HG02759 (cell line): ENCODE measurements around the gene SEMA5A.

Experiments used
- ATAC-seq: cut with Tn5 transposase; IDR thresholded peaks from one replicate; pipeline ENCODE4 v1.9.1; 2021; ENCODE audit warnings: mild to moderate bottlenecking, moderate library complexity; ENCODE audit not compliant: unreplicated experiment

The SEMA5A gene

GRCh38 chr5:9194509-9194908 lies 351.4 kb downstream of the SEMA5A start:
- ATAC-seq = no peak

DNA sequence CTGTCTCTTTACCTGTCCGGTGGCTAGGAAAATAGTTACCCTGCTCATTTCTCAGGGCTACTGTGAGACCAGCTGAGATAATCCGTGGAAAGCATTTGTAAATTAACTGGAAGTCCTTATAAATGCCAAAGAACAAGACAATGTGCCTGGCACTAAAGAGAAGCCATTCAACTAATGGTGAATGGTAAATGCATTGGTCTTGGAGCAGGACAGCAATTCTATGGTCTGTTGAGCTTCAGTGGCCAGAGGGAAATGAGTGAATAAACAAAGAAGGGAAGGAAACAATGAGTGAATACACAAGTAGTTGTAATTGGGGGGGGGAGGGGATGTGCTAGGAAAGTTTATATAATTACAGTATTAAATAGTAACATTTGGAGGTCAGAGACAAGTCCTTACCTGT lies 353.6 kb downstream of the SEMA5A start:
- no peak for ATAC-seq

GRCh38 chr5:9189681-9190080 lies 356.2 kb downstream of the SEMA5A start:
- ATAC-seq = no peak

DNA sequence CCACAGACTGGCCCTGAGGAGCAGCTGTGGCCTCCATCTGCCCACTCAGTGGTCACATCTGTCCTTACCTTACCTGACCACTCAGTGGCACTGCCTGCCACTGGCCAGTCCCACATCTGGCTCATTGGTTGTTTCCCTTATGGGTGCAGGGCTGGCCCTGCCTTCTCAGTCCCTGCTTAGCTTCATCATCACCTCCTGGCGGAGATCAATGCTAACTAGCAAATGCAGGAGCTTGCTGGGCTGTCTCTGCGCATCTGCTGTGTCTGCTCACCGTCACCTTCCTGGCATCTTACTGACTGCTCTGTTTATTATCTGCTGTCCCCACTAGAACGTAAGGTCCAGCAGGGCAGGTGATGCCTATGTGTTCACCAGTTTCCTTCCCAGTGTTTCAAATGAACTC lies 356.9 kb downstream of the SEMA5A start:
- ATAC-seq = no peak

DNA sequence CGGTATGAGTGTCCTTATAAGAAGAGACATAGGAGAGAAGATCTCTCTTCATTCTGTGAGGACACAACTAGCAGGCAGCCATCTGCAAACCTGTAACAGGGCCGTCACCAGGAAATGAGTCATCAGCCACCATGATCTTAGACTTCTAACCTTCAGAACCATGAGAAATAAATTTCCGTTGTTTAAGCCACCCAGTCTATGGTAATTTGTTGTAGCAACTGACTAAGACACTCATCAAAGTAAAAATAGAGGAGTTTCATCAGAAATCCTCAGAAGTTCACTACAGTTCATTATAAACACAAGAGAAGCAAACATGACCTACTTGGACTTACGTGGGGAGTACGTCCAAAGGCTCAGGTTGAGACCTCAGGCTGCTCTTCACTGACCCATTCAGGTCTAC lies 357.7 kb downstream of the SEMA5A start:
- no peak for ATAC-seq

DNA sequence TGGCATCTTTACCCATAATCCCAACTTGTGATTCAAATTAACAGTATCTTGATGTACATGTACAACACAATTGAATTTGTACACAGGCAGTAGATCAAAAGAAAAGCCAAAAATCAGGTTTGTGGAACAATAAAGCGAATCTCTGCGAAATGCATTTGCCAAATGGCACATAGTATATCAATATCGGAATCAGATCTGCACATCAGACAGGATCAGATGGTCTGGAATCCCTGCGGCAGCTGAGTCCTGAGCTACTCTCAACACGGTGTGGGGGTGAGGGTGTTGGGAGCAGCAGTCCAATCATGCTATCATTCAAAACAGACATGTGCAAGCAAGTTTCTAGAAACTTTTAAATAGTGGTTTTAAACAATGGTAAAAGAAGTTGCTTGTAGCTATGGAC lies 358.3 kb downstream of the SEMA5A start:
- ATAC-seq = no peak

DNA sequence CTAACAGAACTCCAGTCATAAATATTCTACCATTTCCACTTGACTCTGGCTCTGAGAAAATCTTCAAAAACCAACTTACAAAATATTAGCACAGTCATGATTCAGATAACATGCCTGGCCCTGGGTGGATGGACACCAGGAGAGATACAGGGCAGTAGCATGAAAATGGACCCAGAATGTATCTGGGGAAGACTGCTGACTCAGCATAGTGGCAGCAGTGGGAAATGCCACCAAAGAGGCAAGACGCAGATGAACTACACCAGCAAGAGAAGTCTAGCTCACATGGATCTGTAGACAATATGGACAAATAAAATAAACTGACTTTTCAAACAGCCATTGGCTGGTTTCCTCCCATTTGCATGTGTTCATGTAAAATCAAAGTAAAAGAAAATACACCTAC lies 359.8 kb downstream of the SEMA5A start:
- ATAC-seq = no peak

DNA sequence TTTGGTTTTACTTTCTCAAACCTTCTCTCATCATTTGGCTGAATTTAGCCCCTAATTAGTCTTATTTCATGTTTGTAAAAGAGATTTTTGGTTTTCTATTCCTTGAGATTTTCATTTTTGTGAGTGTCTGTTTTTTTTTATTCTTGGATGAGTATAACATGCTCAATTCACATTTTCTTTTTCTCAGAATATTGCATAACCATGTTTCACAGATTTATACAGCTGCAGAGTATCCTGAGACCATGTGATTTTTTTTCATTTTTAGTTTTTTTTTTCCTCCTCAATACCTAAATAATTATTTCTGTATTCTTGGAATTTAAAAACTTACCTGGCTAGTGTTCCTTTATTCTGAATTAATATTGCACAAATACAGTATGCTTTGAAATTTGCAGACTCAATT lies 361.9 kb downstream of the SEMA5A start:
- ATAC-seq = no peak

GRCh38 chr5:9182899-9183695 lies 362.8 kb downstream of the SEMA5A start:
- ATAC-seq = no peak

GRCh38 chr5:9176641-9177040 lies 369.2 kb downstream of the SEMA5A start:
- no peak for ATAC-seq

DNA sequence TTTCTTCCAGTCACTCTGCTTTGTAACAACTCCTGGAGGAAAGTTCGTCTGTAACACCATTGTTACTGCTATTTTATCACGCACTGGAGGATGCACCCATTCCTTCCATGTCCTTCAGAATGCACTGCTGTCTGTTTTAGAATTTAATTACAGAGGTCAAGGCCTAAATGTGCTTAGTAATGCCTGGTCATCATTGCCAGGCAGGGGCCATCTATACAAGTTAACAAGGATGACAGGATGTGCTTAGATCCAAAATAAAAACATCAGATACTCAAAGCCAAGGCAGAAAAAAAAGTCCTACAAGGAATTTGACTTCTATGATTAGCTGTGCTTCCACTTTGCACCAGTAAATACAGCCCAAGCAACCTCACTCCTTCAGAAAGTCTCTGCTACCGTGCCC lies 371.4 kb downstream of the SEMA5A start:
- no peak for ATAC-seq

GRCh38 chr5:9173281-9174048 lies 372.4 kb downstream of the SEMA5A start:
- ATAC-seq = no peak

DNA sequence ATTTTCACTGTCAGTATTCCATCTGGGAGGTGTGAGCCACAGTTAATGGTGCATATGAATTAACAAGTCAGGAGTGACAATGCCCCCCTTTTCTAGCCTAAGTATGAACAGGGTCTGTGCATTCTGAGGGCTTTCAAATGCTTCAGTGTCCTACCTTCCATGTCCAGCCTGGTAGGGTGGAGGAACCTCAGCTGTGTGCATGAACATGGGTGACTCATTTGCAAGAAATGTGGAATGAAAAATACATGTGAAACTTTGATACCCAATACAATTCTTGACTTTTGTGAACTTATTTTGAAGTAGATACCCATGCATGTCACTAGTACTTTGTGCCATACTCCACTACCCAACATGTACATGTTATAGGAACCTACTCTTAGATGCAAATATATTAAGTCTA lies 375.8 kb downstream of the SEMA5A start:
- ATAC-seq = no peak

DNA sequence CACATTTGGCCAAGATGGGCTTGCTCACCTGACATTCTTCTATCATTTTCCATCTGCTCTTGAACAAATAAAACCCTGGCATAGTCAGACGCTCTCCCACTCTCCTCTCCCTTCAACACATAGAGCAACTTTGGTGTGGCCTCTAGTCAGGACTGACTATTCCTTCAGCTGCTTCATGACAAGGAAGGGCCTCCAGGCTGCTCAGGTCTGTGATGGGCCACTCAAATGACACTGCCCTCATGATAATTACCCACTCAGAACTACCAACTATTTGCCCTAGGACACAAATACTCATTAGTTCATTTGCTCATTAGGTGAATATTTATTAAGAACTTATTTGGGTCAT lies 376.3 kb downstream of the SEMA5A start:
- no peak for ATAC-seq

DNA sequence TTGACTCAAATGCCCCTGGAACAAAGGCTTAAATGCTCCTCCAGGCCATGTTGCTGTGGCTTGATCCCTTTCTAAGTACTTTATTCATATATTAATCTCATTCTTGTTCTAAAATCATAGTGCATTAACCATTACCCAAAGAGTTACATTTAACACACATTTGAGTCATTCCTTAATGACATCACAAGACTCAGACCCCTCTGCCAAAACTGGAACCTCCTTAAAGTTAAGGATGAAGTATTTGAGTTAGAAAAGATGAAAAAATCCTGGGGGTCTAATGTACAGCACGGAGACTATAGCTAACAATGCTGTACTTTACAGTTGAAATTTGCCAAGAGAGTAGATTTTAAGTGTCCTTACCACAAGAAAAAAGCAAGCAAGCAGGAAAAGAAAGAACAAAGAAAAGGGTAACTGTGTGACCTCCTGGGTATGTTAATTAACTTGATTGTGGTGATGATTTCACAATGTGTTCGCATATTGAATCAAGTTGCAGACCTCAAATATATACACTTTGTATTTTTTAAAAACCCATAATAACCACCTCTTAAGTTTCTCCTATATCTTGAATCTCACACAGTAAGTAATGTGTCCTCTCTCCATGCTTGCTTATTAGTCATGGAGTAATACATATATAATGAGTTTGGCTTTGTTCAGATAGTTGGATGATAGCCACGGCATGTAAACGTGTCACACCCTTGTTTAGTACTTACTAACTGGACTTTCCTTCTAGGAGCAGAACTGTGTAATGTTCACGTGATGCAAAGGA lies 376.9 kb downstream of the SEMA5A start:
- ATAC-seq = no peak

DNA sequence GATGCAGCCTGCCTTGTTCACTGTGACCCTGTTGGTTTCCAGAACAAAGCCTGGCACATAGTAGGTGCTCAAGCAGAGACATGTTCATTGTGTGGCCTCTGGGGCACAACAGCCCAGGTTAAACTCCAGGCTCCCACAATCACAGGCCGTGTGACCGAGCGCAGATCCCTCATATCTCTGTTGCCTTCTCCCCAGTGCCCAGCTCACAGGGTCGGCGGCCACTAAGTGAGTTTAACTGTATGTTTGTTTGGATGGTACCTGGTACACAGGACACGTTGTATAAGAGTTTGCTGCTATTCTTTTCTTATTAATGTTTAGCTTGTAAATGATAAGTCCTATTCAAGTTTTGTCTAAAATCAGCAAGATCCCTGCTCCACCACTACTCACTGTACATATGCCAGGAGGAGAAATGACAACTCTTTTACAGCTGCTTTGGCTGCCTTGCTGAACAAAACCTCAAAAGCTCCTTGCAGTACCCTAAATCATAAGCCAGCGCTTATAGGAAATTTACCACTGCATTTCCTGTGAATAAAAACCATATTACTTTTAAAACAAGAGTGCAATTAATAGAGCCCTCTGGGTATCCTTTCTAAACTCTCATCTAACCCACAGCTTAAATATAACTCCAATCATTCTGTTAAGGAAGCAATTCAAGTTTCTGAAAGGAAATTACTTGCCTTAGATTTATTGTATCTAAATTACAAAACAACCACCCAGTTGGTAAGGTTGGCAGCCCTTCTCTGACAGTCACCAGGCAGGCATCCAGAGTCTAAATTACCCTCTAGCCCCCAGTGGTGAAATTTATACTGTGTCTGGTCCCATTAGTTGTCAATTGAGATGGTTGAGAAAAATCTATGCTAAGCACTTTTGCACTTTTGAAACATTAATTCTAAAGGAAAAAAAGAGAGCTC lies 379.4 kb downstream of the SEMA5A start:
- ATAC-seq = no peak

GRCh38 chr5:9165546-9165945 lies 380.3 kb downstream of the SEMA5A start:
- ATAC-seq = no peak

DNA sequence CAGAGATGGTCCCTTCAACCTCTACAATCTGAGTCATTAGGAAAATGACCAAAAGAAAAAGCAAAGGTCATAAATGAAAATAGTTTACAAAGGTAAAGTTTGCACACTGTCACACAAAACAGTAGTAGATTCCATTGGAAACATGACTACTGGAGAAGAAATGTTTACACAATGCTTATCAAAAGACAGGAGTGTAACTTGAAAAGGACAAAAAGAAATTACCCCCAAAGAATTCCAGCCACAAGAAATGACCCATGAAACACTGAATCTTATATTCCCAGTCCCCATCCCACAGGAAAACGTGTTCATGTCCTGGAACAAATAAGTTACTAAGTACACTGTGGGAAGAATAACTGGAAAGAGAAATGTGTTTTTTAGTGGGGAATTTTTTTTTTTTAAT lies 385.1 kb downstream of the SEMA5A start:
- ATAC-seq = no peak

GRCh38 chr5:9157811-9158210 lies 388.1 kb downstream of the SEMA5A start:
- ATAC-seq = no peak

DNA sequence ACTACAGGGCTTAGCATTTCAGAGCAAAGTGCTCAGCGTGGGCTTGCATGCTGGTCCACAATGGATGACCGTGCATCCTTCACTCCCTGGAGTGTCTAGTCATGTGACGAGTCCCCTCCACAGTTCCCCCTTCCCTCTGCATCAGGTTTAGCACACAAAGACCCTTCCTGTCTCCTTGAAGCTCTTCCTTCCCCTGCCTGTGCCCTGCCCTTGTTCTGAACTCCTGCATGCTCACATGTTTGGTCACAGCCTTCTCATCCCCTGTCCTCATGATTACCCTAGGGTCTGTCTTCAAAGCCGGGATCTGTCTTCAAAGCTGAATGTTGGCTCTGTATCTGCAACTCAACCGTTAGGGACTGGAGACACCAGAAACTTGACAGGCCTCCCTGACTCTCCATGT lies 388.9 kb downstream of the SEMA5A start:
- ATAC-seq = no peak

- ATAC-seq = no peak
Measured at GRCh38 chr5:9156282-9156681, 389.6 kb downstream of the SEMA5A start.
